K562 (cell line): ENCODE results near the gene CHMP5. TPM values are rescaled to one million over a fixed set of nuclear protein-coding genes. Genes with fewer than 3 reads are reported as not detected.

Source experiments
- ARNT ChIP-seq, 2 experiments: fragments of 450-650 bp; IDR thresholded peaks; 2 replicates each; pipeline ENCODE4 v1.6.1; 2016; ENCODE audit warnings: mild to moderate bottlenecking in 1 of 2
- CCNT2 ChIP-seq: IDR thresholded peaks from 2 replicates; pipeline ENCODE4 v1.6.1; 2011; ENCODE audit warnings: borderline replicate concordance, low read depth, mild to moderate bottlenecking, moderate library complexity, mixed read lengths, low read length; ENCODE audit not compliant: insufficient read length; ENCODE audit errors: extremely low read depth
- CHD1 ChIP-seq: fragments of 200-600 bp; sonication (generic); IDR thresholded peaks from one replicate; pipeline ENCODE4 v1.6.1; 2012; ENCODE audit warnings: mild to moderate bottlenecking, moderate library complexity, low read length, inconsistent platforms
- DMBX1 ChIP-seq: fragments of 250-450 bp; sonication (Bioruptor Pico); IDR thresholded peaks from 2 replicates; pipeline ENCODE4 v1.8.0; 2022; ENCODE audit warnings: inconsistent platforms, mild to moderate bottlenecking, moderate library complexity, borderline replicate concordance
- ERF ChIP-seq: fragments of 450-650 bp; formaldehyde crosslinking; IDR thresholded peaks from 2 replicates; pipeline ENCODE4 v1.4.0; 2020; ENCODE audit warnings: mild to moderate bottlenecking, mixed read lengths
- FOXO4 ChIP-seq: fragments of 450-650 bp; formaldehyde crosslinking; IDR thresholded peaks from 2 replicates; pipeline ENCODE4 v1.4.0; 2020; ENCODE audit warnings: mild to moderate bottlenecking, moderate library complexity
- HNRNPL ChIP-seq: fragments of 200-400 bp; formaldehyde crosslinking; IDR thresholded peaks from 2 replicates; pipeline ENCODE4 v1.6.1; 2017; ENCODE audit warnings: low read depth, mild to moderate bottlenecking, low read length
- JUNB ChIP-seq: fragments of 450-650 bp; formaldehyde crosslinking; conservative IDR thresholded peaks from 2 replicates; pipeline ENCODE4 v1.4.0; 2020; ENCODE audit warnings: mild to moderate bottlenecking
- LCOR ChIP-seq: sonication (generic); formaldehyde crosslinking; IDR thresholded peaks from 2 replicates; pipeline ENCODE4 v1.8.0; 2022; ENCODE audit warnings: mild to moderate bottlenecking, missing genetic modification reagents
- PRDM10 ChIP-seq: fragments of 450-650 bp; IDR thresholded peaks from 2 replicates; pipeline ENCODE4 v1.6.1; 2018; ENCODE audit not compliant: partially characterized antibody
- PTRF ChIP-seq: fragments of 450-650 bp; IDR thresholded peaks from 2 replicates; pipeline ENCODE4 v1.6.1; 2016; ENCODE audit warnings: mild to moderate bottlenecking, missing genetic modification characterization, missing compliant biosample characterization
- SAFB ChIP-seq: fragments of 200-400 bp; formaldehyde crosslinking; IDR thresholded peaks from 2 replicates; pipeline ENCODE4 v1.6.1; 2017; ENCODE audit warnings: low read depth, low read length, borderline replicate concordance
- TRIM25 ChIP-seq: fragments of 450-650 bp; IDR thresholded peaks from 2 replicates; pipeline ENCODE4 v1.7.0; 2016; ENCODE audit warnings: borderline replicate concordance
- ZBTB17 ChIP-seq: fragments of 450-650 bp; formaldehyde crosslinking; IDR thresholded peaks from 2 replicates; pipeline ENCODE4 v1.4.0; 2020; ENCODE audit warnings: mild to moderate bottlenecking
- ZNF830 ChIP-seq: fragments of 250-450 bp; sonication (Bioruptor Pico); IDR thresholded peaks from 2 replicates; pipeline ENCODE4 v1.5.0; 2021; ENCODE audit warnings: mild to moderate bottlenecking
- polyA plus RNA-seq, 8 experiments: library from polyadenylated mRNA; depleted of rRNA in 4 of 8; stranded (reverse) in 5 of 8; unstranded in 3 of 8; fragments of >200 nt; fragmentation: Nextera tagmentation in 2 of 8; fragmentation: Illumina TruSeq in 1 of 8; extraction: Ambion mirVana in 2 of 8; extraction: Trizol in 1 of 8; gene quantifications; 2 replicates each; pipeline versions ENCODE4 v1.2.1 to v1.2.3, GENCODE V29; 2011 to 2014; ENCODE audit warnings: inconsistent platforms in 1 of 8, missing spikeins in 1 of 8
- total RNA-seq, 7 experiments: library from RNA; depleted of rRNA in 6 of 7; stranded (reverse); fragments of >200 nt in 6 of 7; fragmentation: Illumina TruSeq in 2 of 7; extraction: Trizol in 2 of 7; gene quantifications; 2 replicates each; pipeline versions ENCODE4 v1.2.1 to v1.2.3, GENCODE V29; 2011 to 2021; ENCODE audit warnings: low replicate concordance in 1 of 7
- TF ChIP-seq, protein P1 (sequence below), 2 experiments: fragments of 150-350 bp in 1 of 2; IDR thresholded peaks; 2 replicates each; pipeline ENCODE4 v1.6.1; 2012 to 2016; ENCODE audit warnings: low read depth in 2 of 2, low read length in 2 of 2, mild to moderate bottlenecking in 1 of 2, moderate library complexity in 1 of 2
- TF ChIP-seq, protein P2 (sequence below): sonication (generic); IDR thresholded peaks from 2 replicates; pipeline ENCODE4 v1.6.1; 2016

The CHMP5 gene
- total and polyA plus RNA-seq, 9 of the 15 experiments (the other 6 are each of a cell fraction or from before 2014, with no cell fraction given) = 36.0 to 105 (median 54.9) TPM

GRCh38 chr9:33331377-33331891 is 66.6 kb downstream of the CHMP5 start (continued):
- TF ChIP-seq FOXO4 (CRISPR knock-in tag) (no peak), JUNB (CRISPR knock-in tag) (no peak), SAFB (no peak), CHD1 (no peak), TRIM25 (no peak), DMBX1 (CRISPR knock-in tag) (no peak), HNRNPL (no peak), PTRF (tag) (no peak), LCOR (CRISPR knock-in tag) (no peak), CCNT2 (no peak), ERF (CRISPR knock-in tag) (no peak), ARNT (IDR thresholded peaks at IDR 0.05) (no peak; a peak in 1 of 4 replicates), PRDM10 (no peak), ZBTB17 (no peak), ZNF830 (CRISPR knock-in tag) (no peak)
- TF ChIP-seq, protein P1, sequence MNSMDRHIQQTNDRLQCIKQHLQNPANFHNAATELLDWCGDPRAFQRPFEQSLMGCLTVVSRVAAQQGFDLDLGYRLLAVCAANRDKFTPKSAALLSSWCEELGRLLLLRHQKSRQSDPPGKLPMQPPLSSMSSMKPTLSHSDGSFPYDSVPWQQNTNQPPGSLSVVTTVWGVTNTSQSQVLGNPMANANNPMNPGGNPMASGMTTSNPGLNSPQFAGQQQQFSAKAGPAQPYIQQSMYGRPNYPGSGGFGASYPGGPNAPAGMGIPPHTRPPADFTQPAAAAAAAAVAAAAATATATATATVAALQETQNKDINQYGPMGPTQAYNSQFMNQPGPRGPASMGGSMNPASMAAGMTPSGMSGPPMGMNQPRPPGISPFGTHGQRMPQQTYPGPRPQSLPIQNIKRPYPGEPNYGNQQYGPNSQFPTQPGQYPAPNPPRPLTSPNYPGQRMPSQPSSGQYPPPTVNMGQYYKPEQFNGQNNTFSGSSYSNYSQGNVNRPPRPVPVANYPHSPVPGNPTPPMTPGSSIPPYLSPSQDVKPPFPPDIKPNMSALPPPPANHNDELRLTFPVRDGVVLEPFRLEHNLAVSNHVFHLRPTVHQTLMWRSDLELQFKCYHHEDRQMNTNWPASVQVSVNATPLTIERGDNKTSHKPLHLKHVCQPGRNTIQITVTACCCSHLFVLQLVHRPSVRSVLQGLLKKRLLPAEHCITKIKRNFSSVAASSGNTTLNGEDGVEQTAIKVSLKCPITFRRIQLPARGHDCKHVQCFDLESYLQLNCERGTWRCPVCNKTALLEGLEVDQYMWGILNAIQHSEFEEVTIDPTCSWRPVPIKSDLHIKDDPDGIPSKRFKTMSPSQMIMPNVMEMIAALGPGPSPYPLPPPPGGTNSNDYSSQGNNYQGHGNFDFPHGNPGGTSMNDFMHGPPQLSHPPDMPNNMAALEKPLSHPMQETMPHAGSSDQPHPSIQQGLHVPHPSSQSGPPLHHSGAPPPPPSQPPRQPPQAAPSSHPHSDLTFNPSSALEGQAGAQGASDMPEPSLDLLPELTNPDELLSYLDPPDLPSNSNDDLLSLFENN (IDR thresholded peaks at IDR 0.05; ENCODE audit: low read depth in 2 of 2, low read length in 2 of 2) = no peak
- TF ChIP-seq, protein P2, sequence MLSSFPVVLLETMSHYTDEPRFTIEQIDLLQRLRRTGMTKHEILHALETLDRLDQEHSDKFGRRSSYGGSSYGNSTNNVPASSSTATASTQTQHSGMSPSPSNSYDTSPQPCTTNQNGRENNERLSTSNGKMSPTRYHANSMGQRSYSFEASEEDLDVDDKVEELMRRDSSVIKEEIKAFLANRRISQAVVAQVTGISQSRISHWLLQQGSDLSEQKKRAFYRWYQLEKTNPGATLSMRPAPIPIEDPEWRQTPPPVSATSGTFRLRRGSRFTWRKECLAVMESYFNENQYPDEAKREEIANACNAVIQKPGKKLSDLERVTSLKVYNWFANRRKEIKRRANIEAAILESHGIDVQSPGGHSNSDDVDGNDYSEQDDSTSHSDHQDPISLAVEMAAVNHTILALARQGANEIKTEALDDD = no peak
